K562 (cell line): Measurements from ENCODE around the gene C19orf85. TPM values are rescaled to one million over a fixed set of nuclear protein-coding genes. Genes with fewer than 3 reads are reported as not detected.

ENCODE experiments used
- ATAC-seq: fragments of 200-7000 bp; cut with Tn5 transposase; 3 replicates; pipeline ENCODE4 v1.9.1; 2020; ENCODE audit warnings: moderate library complexity
- BruUV-seq: library from RNA; stranded (reverse); fragments of 400-500 nt; replicated peaks from 2 replicates; lab custom pipeline; 2021; lab: Mats Ljungman, UMichigan
- CTCF ChIA-PET: fragments of 300-600 bp; formaldehyde crosslinking; extraction: SDS; loops from one replicate; lab custom pipeline; 2021; ENCODE audit warnings: low intra/inter-chr PET ratio; lab: Yijun Ruan, JAX
- POLR2A ChIA-PET: fragments of 300-600, 350-650 bp; sonication (Branson Sonifier 250); formaldehyde crosslinking; extraction: SDS; loops from one replicate; lab custom pipeline; 2021; ENCODE audit warnings: antibody characterized with exemption, inconsistent platforms; lab: Yijun Ruan, JAX
- DNase-seq, 4 experiments: peaks; one replicate each; pipeline versions ENCODE4 v3.0.0 to v3.0.0-alpha.2; 2011 to 2018; ENCODE audit warnings: low spot score in 3 of 4, mixed read lengths in 3 of 4; ENCODE audit errors: extremely low read depth in 1 of 4
- FAIRE-seq: peaks from 2 replicates; lab custom pipeline; 2011; peaks lifted over from hg19 to GRCh38; lab: Jason Lieb, UNC
- H2AFZ ChIP-seq: 2 replicates; pipeline ENCODE4 v1.6.0; 2011; ENCODE audit warnings: low read depth, low read length, control low read depth, inconsistent platforms
- H3K27ac ChIP-seq: fragments of 200-600 bp; 3 replicates; pipeline ENCODE4 v1.8.0; 2011; ENCODE audit warnings: low read depth, mild to moderate bottlenecking, control low read depth, inconsistent platforms, low read length, moderate library complexity, mixed read lengths; ENCODE audit errors: extremely low read depth
- H3K27me3 ChIP-seq, 2 experiments: fragments of 300-600 bp in 1 of 2; 2 replicates in 1 of 2; 3 replicates in 1 of 2; pipeline versions ENCODE4 v1.6.0 to v1.8.0; 2011; ENCODE audit warnings: inconsistent platforms in 2 of 2, low read length in 2 of 2, mild to moderate bottlenecking in 1 of 2, mixed read lengths in 1 of 2, moderate library complexity in 1 of 2; ENCODE audit not compliant: control insufficient read depth in 2 of 2, insufficient read depth in 2 of 2
- H3K36me3 ChIP-seq: fragments of 300-600 bp; 3 replicates; pipeline ENCODE4 v1.8.0; 2011; ENCODE audit warnings: mild to moderate bottlenecking, low read length, inconsistent platforms; ENCODE audit not compliant: control insufficient read depth, insufficient read depth
- H3K4me1 ChIP-seq, 2 experiments: fragments of 200-600 bp in 1 of 2; replicated peaks in 1 of 2; 2 replicates in 1 of 2; 3 replicates in 1 of 2; pipeline versions ENCODE4 v1.5.1 to v1.8.0; 2011; ENCODE audit warnings: inconsistent platforms in 2 of 2, low read length in 2 of 2, mild to moderate bottlenecking in 1 of 2, mixed read lengths in 1 of 2, moderate library complexity in 1 of 2; ENCODE audit not compliant: control insufficient read depth in 2 of 2, insufficient read depth in 2 of 2
- H3K4me2 ChIP-seq: 2 replicates; pipeline ENCODE4 v1.6.1; 2011; ENCODE audit warnings: low read length, control low read depth, inconsistent platforms, mixed read lengths; ENCODE audit not compliant: insufficient read depth
- H3K4me3 ChIP-seq: fragments of 200-600 bp; sonication (generic), shearing (Covaris generic); 2 replicates; pipeline ENCODE4 v1.5.1; 2016; ENCODE audit warnings: control low read depth, inconsistent platforms
- H3K79me2 ChIP-seq: fragments of 200-600 bp; 3 replicates; pipeline ENCODE4 v1.8.0; 2011; ENCODE audit warnings: low read length, inconsistent platforms; ENCODE audit not compliant: control insufficient read depth, insufficient read depth
- H3K9ac ChIP-seq, 2 experiments: 2 replicates each; pipeline versions ENCODE4 v1.6.0 to v1.6.1; 2011; ENCODE audit warnings: low read depth in 2 of 2, low read length in 2 of 2, control low read depth in 1 of 2, inconsistent platforms in 1 of 2, mild to moderate bottlenecking in 1 of 2, mixed read lengths in 1 of 2; ENCODE audit not compliant: insufficient read depth in 1 of 2
- H3K9me1 ChIP-seq: one replicate; pipeline ENCODE4 v1.6.0; 2011; ENCODE audit warnings: inconsistent platforms, mild to moderate bottlenecking, low read length, moderate library complexity; ENCODE audit not compliant: control insufficient read depth, insufficient read depth
- H3K9me3 ChIP-seq: replicated peaks from 2 replicates; pipeline ENCODE4 v1.5.1; 2011; ENCODE audit warnings: low read depth, low read length, inconsistent platforms; ENCODE audit not compliant: control insufficient read depth, insufficient read depth
- H4K20me1 ChIP-seq: replicated peaks from 2 replicates; pipeline ENCODE4 v1.6.1; 2011; ENCODE audit warnings: low read length, inconsistent platforms, mixed read lengths; ENCODE audit not compliant: control insufficient read depth, insufficient read depth
- ELF2 ChIP-seq: fragments of 250-450 bp; sonication (Bioruptor Pico); IDR thresholded peaks from 2 replicates; pipeline ENCODE4 v1.5.0; 2021; ENCODE audit warnings: mild to moderate bottlenecking
- MTA3 ChIP-seq: fragments of 450-650 bp; formaldehyde crosslinking; IDR thresholded peaks from 2 replicates; pipeline ENCODE4 v1.6.1; 2017; ENCODE audit warnings: mild to moderate bottlenecking, borderline replicate concordance
- POLR2G ChIP-seq: fragments of 200-400 bp; formaldehyde crosslinking; IDR thresholded peaks from 2 replicates; pipeline ENCODE4 v1.6.1; 2017; ENCODE audit warnings: low read depth, mild to moderate bottlenecking, antibody characterized with exemption, low read length, moderate library complexity
- RBFOX2 ChIP-seq: fragments of 200-400 bp; formaldehyde crosslinking; IDR thresholded peaks from 2 replicates; pipeline ENCODE4 v1.6.1; 2017; ENCODE audit warnings: low read depth, mild to moderate bottlenecking, low read length, moderate library complexity
- TAF1 ChIP-seq: IDR thresholded peaks from 2 replicates; pipeline ENCODE4 v1.6.1; 2011; ENCODE audit warnings: mild to moderate bottlenecking, low read length, moderate library complexity; ENCODE audit not compliant: insufficient read depth, control insufficient read depth, severe bottlenecking; ENCODE audit errors: extremely low read depth
- ZBTB33 ChIP-seq: sonication (generic); formaldehyde crosslinking; IDR thresholded peaks from 2 replicates; pipeline ENCODE4 v1.8.1; 2023; ENCODE audit warnings: mild to moderate bottlenecking, missing genetic modification reagents
- ZC3H4 ChIP-seq: sonication (generic); formaldehyde crosslinking; IDR thresholded peaks from 2 replicates; pipeline ENCODE4 v1.9.0; 2021; ENCODE audit warnings: missing genetic modification reagents, borderline replicate concordance
- ZNF23 ChIP-seq: fragments of 250-450 bp; sonication (Bioruptor Pico); IDR thresholded peaks from 2 replicates; pipeline ENCODE4 v1.4.0; 2020; ENCODE audit warnings: mild to moderate bottlenecking
- ZNF717 ChIP-seq: fragments of 250-450 bp; sonication (Bioruptor Pico); IDR thresholded peaks from 2 replicates; pipeline ENCODE4 v1.5.0; 2021
- ZSCAN29 ChIP-seq: fragments of 450-650 bp; IDR thresholded peaks from 2 replicates; pipeline ENCODE4 v1.6.1; 2017
- WGBS: fragments of 100-300 bp; shearing (Covaris generic); methylation state at CpG from one replicate; pipeline ENCODE4 v1.1.6; 2016; ENCODE audit warnings: low coverage, mixed read lengths; ENCODE audit not compliant: insufficient coverage; ENCODE audit errors: missing lambda C conversion rate; 5-methylcytosine and 5-hydroxymethylcytosine counted together
- in situ Hi-C: fragments of 300-500 bp; cut with MboI; formaldehyde crosslinking; loops from 4 replicates; pipeline ENCODE4 v1.15.0; 2018; ENCODE audit warnings: inconsistent platforms, mixed read lengths
- intact Hi-C: fragments of 100-400 bp; cut with micrococcal nuclease; formaldehyde crosslinking; loops from 2 replicates; pipeline ENCODE4 v1.14.2; 2022
- polyA plus RNA-seq, 8 experiments: library from polyadenylated mRNA; depleted of rRNA in 4 of 8; stranded (reverse) in 5 of 8; unstranded in 3 of 8; fragments of >200 nt; fragmentation: Nextera tagmentation in 2 of 8; fragmentation: Illumina TruSeq in 1 of 8; extraction: Ambion mirVana in 2 of 8; extraction: Trizol in 1 of 8; gene quantifications; 2 replicates each; pipeline versions ENCODE4 v1.2.1 to v1.2.3, GENCODE V29; 2011 to 2014; ENCODE audit warnings: inconsistent platforms in 1 of 8, missing spikeins in 1 of 8
- total RNA-seq, 7 experiments: library from RNA; depleted of rRNA in 6 of 7; stranded (reverse); fragments of >200 nt in 6 of 7; fragmentation: Illumina TruSeq in 2 of 7; extraction: Trizol in 2 of 7; gene quantifications; 2 replicates each; pipeline versions ENCODE4 v1.2.1 to v1.2.3, GENCODE V29; 2011 to 2021; ENCODE audit warnings: low replicate concordance in 1 of 7

The C19orf85 gene
- total and polyA plus RNA-seq, 9 of the 15 experiments (the other 6 are each of a cell fraction or from before 2014, with no cell fraction given): not detected

- TF ChIP-seq ELF2 (CRISPR knock-in tag) (peak; percentile 34; the same call in 1 of the 2 replicates), TAF1 (peak; percentile 37), ZSCAN29 (no peak), ZNF717 (CRISPR knock-in tag) (no peak)
- TF ChIP-seq, all 486 proteins: peak for 74
Measured at GRCh38 chr19:55484593-55485438, 20.3 kb upstream of the C19orf85 start, which contains the start of gene NAT14 (continued).

GRCh38 chr19:55483706-55484592, 19.4 kb upstream of the C19orf85 start:
- no TSS peak for BruUV-seq
- in situ Hi-C loops (no loop called here), intact Hi-C loops (no loop called here)
- no peak overlapping the region for H3K27ac ChIP-seq
- H3K36me3 ChIP-seq: peaks cover 32% of the 10 kb centered on the region; the same call in 2 of the 3 replicates
- H2AFZ ChIP-seq: no peak overlapping the region
- POLR2A ChIA-PET: interaction anchor here (0.5 to 2.1 kb wide), 8 partner anchors 10 to 122 kb away, joined by 3 to 15 read pairs (median 5); partner anchors contain the start of gene ZNF865
- no peaks in the 10 kb centered on the region for H3K27me3 ChIP-seq
- FAIRE-seq (no peak), ATAC-seq (no peak), DNase-seq (no peak)
- H3K9ac ChIP-seq: 0 out of 4 replicates have a peak overlapping the region, but pooled peaks of 1 of the 2 experiments have one; percentile 23
- H3K4me1 ChIP-seq: peaks cover 25 to 69% of the 10 kb centered on the region in 2 experiments
- no peaks in the 10 kb centered on the region for H3K9me1 ChIP-seq
- TF ChIP-seq ZBTB33 (CRISPR knock-in tag): 0 out of 2 replicates have a peak, but pooled peaks have one; percentile 20
- peak; percentile 49 for TF ChIP-seq RBFOX2
- 0 out of 2 replicates have a peak, but pooled peaks have one; percentile 31 for TF ChIP-seq ZC3H4 (CRISPR knock-in tag)
- no peak for TF ChIP-seq MTA3
- TF ChIP-seq ZNF23 (CRISPR knock-in tag): no peak
- peak; percentile 63 for TF ChIP-seq POLR2G
- H3K9me3 ChIP-seq: no peaks in the 10 kb centered on the region
- peaks cover 17% of the 10 kb centered on the region for H3K79me2 ChIP-seq
- no peak overlapping the region for H3K4me2 ChIP-seq
- no peaks in the 10 kb centered on the region for H4K20me1 ChIP-seq
- H3K4me3 ChIP-seq: no peak overlapping the region
- CTCF ChIA-PET: no interaction called here
- 87% methylated on average over 40 of the region's 46 CpGs for WGBS
